PC-9 (cell line): Measurements from ENCODE around the gene PPP1R15A.
A peak's percentile ranks its signal among the peaks of the same experiment; 100 is the strongest.

Experiments used
- EZH2 ChIP-seq: fragments of 200-600 bp; sonication (generic); IDR thresholded peaks from 2 replicates; pipeline ENCODE4 v1.8.0; 2017; ENCODE audit warnings: antibody characterized with exemption, low read depth
- TF ChIP-seq, protein P1 (sequence below): fragments of 200-600 bp; sonication (generic); conservative IDR thresholded peaks from 2 replicates; pipeline ENCODE4 v1.6.1; 2017; ENCODE audit warnings: mixed run types, antibody characterized with exemption, mild to moderate bottlenecking, moderate library complexity

DNA sequence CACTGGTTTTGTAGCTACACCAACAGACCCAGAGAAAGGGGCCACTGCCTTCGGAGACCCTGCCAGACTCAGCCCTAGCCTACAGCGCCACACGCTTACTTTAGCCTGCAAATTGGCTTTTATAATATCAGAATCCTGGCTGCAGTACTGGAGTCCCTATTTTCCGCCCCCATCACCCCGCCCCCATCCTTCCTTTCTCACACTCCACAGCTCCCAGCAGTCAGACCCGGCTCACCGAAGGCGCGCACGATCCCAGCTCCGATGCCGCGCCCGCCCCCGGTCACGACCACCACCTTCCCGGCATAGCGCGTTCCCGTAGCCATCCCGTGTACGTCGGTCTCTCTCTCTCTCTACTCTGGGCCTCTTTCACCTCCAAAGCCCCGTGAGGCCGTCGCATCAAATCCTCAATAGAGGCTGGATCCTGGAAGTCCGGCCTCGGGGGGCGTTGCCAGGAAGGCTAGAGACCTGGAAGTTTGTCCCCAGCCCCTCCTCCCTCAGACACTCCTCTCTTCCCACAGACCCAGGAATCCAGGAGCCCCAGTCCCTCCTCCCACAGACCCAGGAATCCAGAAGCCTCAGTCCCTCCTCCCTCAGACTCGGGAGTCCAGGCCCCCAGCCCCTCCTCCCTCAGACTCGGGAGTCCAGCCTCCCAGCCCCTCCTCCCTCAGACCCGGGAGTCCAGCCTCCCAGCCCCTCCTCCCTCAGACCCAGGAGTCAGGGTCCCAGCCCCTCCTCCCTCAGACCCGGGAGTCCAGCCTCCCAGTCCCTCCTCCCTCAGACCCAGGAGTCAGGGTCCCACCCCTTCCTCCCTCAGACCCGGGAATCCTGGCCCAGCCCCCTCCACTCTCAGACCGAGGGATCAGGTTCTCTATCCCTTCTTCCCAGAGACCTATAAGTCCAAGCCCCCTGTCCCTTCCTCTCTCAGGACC lies 35.9 kb upstream of the PPP1R15A start, which contains the start of gene HSD17B14:
- TF ChIP-seq, protein P1, sequence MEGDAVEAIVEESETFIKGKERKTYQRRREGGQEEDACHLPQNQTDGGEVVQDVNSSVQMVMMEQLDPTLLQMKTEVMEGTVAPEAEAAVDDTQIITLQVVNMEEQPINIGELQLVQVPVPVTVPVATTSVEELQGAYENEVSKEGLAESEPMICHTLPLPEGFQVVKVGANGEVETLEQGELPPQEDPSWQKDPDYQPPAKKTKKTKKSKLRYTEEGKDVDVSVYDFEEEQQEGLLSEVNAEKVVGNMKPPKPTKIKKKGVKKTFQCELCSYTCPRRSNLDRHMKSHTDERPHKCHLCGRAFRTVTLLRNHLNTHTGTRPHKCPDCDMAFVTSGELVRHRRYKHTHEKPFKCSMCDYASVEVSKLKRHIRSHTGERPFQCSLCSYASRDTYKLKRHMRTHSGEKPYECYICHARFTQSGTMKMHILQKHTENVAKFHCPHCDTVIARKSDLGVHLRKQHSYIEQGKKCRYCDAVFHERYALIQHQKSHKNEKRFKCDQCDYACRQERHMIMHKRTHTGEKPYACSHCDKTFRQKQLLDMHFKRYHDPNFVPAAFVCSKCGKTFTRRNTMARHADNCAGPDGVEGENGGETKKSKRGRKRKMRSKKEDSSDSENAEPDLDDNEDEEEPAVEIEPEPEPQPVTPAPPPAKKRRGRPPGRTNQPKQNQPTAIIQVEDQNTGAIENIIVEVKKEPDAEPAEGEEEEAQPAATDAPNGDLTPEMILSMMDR = peak; percentile 48; the same call in 1 of the 2 replicates
- TF ChIP-seq EZH2 = no peak
